RWPE2 (cell line): ENCODE data around the gene CBX8.

Source experiments
- ATAC-seq: fragments of 200-7000 bp; cut with Tn5 transposase; 3 replicates; pipeline ENCODE4 v1.9.1; 2021; ENCODE audit warnings: low read depth
- DNase-seq: peaks from one replicate; pipeline ENCODE4 v3.0.0-alpha.2; 2020; ENCODE audit warnings: low spot score
- H3K27ac ChIP-seq: fragments of 450-650 bp; 2 replicates; pipeline ENCODE4 v1.5.1; 2017; ENCODE audit warnings: mild to moderate bottlenecking; ENCODE audit not compliant: poor library complexity, severe bottlenecking
- H3K27me3 ChIP-seq: fragments of 250-450 bp; sonication (Bioruptor Pico); 2 replicates; pipeline ENCODE4 v1.5.1; 2021; ENCODE audit warnings: mild to moderate bottlenecking, moderate library complexity; ENCODE audit not compliant: insufficient read depth, poor library complexity, severe bottlenecking
- H3K36me3 ChIP-seq: fragments of 250-450 bp; sonication (Bioruptor Pico); 2 replicates; pipeline ENCODE4 v1.5.1; 2020; ENCODE audit warnings: low read depth, mild to moderate bottlenecking, moderate library complexity
- H3K4me1 ChIP-seq: fragments of 250-450 bp; sonication (Bioruptor Pico); 2 replicates; pipeline ENCODE4 v1.5.1; 2021; ENCODE audit warnings: mild to moderate bottlenecking, moderate library complexity; ENCODE audit not compliant: insufficient read depth, poor library complexity, severe bottlenecking
- H3K4me3 ChIP-seq: fragments of 250-450 bp; sonication (Bioruptor Pico); 2 replicates; pipeline ENCODE4 v1.5.1; 2021; ENCODE audit warnings: mild to moderate bottlenecking, moderate library complexity; ENCODE audit not compliant: severe bottlenecking
- H3K9me3 ChIP-seq: fragments of 250-450 bp; sonication (Bioruptor Pico); 2 replicates; pipeline ENCODE4 v1.5.1; 2021; ENCODE audit warnings: mild to moderate bottlenecking, moderate library complexity; ENCODE audit not compliant: severe bottlenecking
- CTCF ChIP-seq: fragments of 450-650 bp; IDR thresholded peaks from one replicate; pipeline ENCODE4 v1.5.1; 2017; ENCODE audit warnings: mild to moderate bottlenecking, moderate library complexity; ENCODE audit not compliant: poor library complexity, severe bottlenecking

The CBX8 gene

GRCh38 chr17:79804856-79805696 lies 8.2 kb upstream of the CBX8 start:
- ATAC-seq (no peak), DNase-seq (no peak)
- Histone ChIP-seq H3K36me3 (no peaks in the 10 kb centered on the region), H3K27me3 (peaks cover 95% of the 10 kb centered on the region), H3K4me3 (no peak overlapping the region), H3K4me1 (peaks cover 3% of the 10 kb centered on the region), H3K27ac (no peak overlapping the region), H3K9me3 (no peaks in the 10 kb centered on the region)
- TF ChIP-seq CTCF: no peak

- DNase-seq (no peak), ATAC-seq (no peak)
- no peak for TF ChIP-seq CTCF
- Histone ChIP-seq H3K9me3 (no peaks in the 10 kb centered on the region), H3K4me1 (peaks cover 3% of the 10 kb centered on the region), H3K27me3 (peaks cover 100% of the 10 kb centered on the region), H3K36me3 (no peaks in the 10 kb centered on the region), H3K4me3 (peak overlapping the region; percentile 19), H3K27ac (no peak overlapping the region)
Measured at GRCh38 chr17:79803997-79804855, 7.3 kb upstream of the CBX8 start.

- no peak overlapping the region for H3K4me3 ChIP-seq
Measured at GRCh38 chr17:79803421-79803996, 6.6 kb upstream of the CBX8 start.

GRCh38 chr17:79802736-79803420 lies 6.0 kb upstream of the CBX8 start:
- Histone ChIP-seq H3K27me3 (peaks cover 100% of the 10 kb centered on the region), H3K4me3 (no peak overlapping the region), H3K9me3 (no peaks in the 10 kb centered on the region), H3K27ac (no peak overlapping the region), H3K36me3 (no peaks in the 10 kb centered on the region), H3K4me1 (peaks cover 3% of the 10 kb centered on the region)
- DNase-seq (no peak), ATAC-seq (no peak)
- TF ChIP-seq CTCF: no peak

More at GRCh38 chr17:79803421-79803996, 6.6 kb upstream of the CBX8 start:
- H3K4me1 ChIP-seq: peaks cover 3% of the 10 kb centered on the region
- DNase-seq (no peak), ATAC-seq (no peak)
- no peaks in the 10 kb centered on the region for H3K9me3 ChIP-seq
- no peak overlapping the region for H3K27ac ChIP-seq
- H3K27me3 ChIP-seq: peaks cover 100% of the 10 kb centered on the region
- no peak for TF ChIP-seq CTCF
- H3K36me3 ChIP-seq: no peaks in the 10 kb centered on the region
